IPS DF 6.9 (cell line): ENCODE data around the gene PTPRC.

Experiments used
- DNase-seq: peaks from one replicate; pipeline ENCODE4 v3.0.0-alpha.2; 2013; ENCODE audit warnings: low read depth, low spot score
- H3K27ac ChIP-seq: one replicate; pipeline ENCODE4 v1.5.1; 2013; ENCODE audit warnings: low read length, control low read depth
- H3K27me3 ChIP-seq: 2 replicates; pipeline ENCODE4 v1.6.1; 2013; ENCODE audit warnings: mild to moderate bottlenecking, low read length; ENCODE audit not compliant: control insufficient read depth, insufficient read depth
- H3K36me3 ChIP-seq: 2 replicates; pipeline ENCODE4 v1.6.1; 2013; ENCODE audit warnings: low read length; ENCODE audit not compliant: control insufficient read depth, insufficient read depth
- H3K4me1 ChIP-seq: 2 replicates; pipeline ENCODE4 v1.6.1; 2013; ENCODE audit warnings: low read length; ENCODE audit not compliant: control insufficient read depth, insufficient read depth
- H3K4me3 ChIP-seq: 2 replicates; pipeline ENCODE4 v1.5.1; 2013; ENCODE audit warnings: mild to moderate bottlenecking, low read length
- H3K9me3 ChIP-seq: 2 replicates; pipeline ENCODE4 v1.6.1; 2013; ENCODE audit warnings: low read length, inconsistent platforms; ENCODE audit not compliant: control insufficient read depth, insufficient read depth
- WGBS: extraction: QIAGEN DNeasy Blood & Tissue Kit; methylation state at CpG from one replicate; pipeline ENCODE4 v1.1.7; 2013; ENCODE audit warnings: mixed read lengths, missing lambda C conversion rate; ENCODE audit not compliant: insufficient read length, insufficient coverage; 5-methylcytosine and 5-hydroxymethylcytosine counted together

PTPRC gene

DNA sequence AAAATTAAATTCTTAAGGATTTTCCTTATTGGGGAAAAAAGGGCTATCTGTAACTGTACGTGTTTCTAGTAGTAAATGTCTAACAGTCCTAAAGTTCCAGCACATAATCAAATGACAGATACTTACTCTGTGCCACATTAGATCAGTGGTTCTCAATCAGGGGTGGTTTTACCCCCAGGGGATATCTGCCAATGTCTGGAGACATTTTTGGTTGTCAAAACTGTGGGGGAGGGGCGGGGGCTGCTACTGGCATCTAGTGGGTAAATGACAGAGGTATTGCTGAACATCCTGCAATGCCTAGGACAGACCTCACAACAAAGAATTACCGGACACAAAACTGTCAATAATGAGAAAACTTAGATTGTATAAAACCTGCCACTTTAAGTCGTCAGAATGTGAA lies 33.4 kb upstream of the PTPRC start:
- Histone ChIP-seq H3K36me3 (no peaks in the 10 kb centered on the region), H3K4me1 (no peaks in the 10 kb centered on the region; the same call in 1 of the 2 replicates), H3K4me3 (no peak overlapping the region), H3K9me3 (no peaks in the 10 kb centered on the region), H3K27ac (no peak overlapping the region), H3K27me3 (no peaks in the 10 kb centered on the region)
- no peak for DNase-seq
- WGBS: no CpG with 5 or more reads among the region's 4 CpGs

DNA sequence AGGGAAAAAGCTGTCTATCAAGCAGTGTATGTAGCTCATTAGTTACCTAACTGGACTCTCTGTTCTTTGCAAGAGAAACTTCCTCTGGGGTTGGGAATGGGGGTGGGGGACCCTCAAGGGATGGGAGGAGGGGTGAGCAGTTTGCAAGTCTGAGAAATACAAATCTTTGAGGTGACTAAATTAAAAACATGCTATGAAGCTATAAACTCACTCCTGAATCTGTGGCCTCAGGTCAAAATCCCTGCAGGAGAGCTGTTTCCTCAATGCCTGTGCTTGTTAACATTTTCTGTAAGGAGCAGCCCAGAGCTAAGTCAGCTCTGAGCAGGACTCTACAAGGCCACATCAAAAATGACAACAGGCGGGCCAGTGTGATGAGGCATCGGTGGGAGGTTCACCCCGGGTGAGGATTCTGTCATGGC lies 32.8 kb upstream of the PTPRC start:
- no CpG with 5 or more reads among the region's 3 CpGs for WGBS
- no peak overlapping the region for H3K27ac ChIP-seq
- no peaks in the 10 kb centered on the region for H3K36me3 ChIP-seq
- H3K4me3 ChIP-seq: no peak overlapping the region
- H3K9me3 ChIP-seq: no peaks in the 10 kb centered on the region
- no peak for DNase-seq
- H3K4me1 ChIP-seq: no peaks in the 10 kb centered on the region; the same call in 1 of the 2 replicates
- H3K27me3 ChIP-seq: no peaks in the 10 kb centered on the region

DNA sequence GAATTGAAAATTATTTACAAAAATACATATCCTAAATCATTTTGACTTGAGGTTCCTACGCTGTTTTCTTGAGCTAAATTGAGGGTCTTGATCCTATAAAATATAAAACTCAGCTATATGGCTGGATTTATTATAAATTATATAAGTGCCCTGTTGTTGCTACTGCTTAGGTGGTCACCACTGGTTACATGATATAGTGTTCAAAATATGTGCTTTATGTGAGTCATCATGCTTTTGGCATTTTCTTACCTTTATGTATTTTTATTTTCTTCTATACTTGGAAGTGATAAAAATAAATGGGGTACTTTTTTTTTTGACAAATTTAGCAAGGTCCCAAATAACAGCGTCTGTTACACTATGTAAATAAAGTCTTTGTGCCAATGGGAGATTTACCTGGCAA lies 31.1 kb upstream of the PTPRC start:
- Histone ChIP-seq H3K27me3 (no peaks in the 10 kb centered on the region), H3K36me3 (no peaks in the 10 kb centered on the region), H3K4me3 (no peak overlapping the region), H3K27ac (no peak overlapping the region), H3K9me3 (no peaks in the 10 kb centered on the region), H3K4me1 (no peaks in the 10 kb centered on the region; the same call in 1 of the 2 replicates)
- no CpG with 5 or more reads among the region's 2 CpGs for WGBS
- DNase-seq: no peak

DNA sequence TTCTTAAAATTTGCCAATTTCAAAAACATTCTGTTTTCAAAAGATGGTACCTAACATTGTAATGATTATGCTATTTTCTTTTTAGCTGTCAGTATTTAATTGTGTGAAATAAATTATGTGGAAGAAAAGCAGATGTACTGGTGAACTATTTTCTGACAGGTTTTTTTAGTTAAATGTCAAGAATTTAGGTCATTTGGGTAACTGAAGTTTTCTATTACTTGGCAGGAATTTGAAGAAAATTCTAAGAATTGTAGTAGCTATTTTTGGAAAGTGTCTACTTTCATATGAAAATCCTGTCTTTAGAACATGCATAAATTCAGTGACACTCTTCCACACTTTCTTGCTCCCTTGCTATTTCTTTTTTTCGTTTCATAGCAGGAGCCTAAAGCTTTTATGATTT lies 28.5 kb upstream of the PTPRC start:
- Histone ChIP-seq H3K4me1 (no peaks in the 10 kb centered on the region; the same call in 1 of the 2 replicates), H3K36me3 (no peaks in the 10 kb centered on the region), H3K27ac (no peak overlapping the region), H3K9me3 (no peaks in the 10 kb centered on the region), H3K4me3 (no peak overlapping the region), H3K27me3 (no peaks in the 10 kb centered on the region)
- no peak for DNase-seq
- WGBS: no CpG with 5 or more reads among the region's 1 CpG

DNA sequence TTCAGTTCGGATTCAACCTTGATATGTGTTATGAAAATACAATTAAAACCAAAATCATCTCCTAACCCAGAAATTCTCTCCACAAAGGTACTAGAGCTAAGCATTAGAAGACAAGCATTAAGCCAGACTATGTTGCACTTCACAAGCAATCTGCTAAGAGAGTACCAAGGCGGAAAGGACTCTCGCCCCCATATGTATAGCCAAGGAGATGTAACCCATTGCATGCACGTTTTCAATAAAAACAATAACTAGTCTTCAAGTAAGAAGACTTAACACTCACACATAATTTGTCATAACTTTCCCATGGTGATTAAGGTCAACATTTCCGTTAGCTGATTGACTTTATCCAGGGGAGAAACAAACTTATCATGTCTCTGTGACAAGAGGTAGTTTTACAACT lies 27.6 kb upstream of the PTPRC start:
- H3K4me3 ChIP-seq: no peak overlapping the region
- H3K27ac ChIP-seq: no peak overlapping the region
- WGBS: no CpG with 5 or more reads among the region's 5 CpGs

DNA sequence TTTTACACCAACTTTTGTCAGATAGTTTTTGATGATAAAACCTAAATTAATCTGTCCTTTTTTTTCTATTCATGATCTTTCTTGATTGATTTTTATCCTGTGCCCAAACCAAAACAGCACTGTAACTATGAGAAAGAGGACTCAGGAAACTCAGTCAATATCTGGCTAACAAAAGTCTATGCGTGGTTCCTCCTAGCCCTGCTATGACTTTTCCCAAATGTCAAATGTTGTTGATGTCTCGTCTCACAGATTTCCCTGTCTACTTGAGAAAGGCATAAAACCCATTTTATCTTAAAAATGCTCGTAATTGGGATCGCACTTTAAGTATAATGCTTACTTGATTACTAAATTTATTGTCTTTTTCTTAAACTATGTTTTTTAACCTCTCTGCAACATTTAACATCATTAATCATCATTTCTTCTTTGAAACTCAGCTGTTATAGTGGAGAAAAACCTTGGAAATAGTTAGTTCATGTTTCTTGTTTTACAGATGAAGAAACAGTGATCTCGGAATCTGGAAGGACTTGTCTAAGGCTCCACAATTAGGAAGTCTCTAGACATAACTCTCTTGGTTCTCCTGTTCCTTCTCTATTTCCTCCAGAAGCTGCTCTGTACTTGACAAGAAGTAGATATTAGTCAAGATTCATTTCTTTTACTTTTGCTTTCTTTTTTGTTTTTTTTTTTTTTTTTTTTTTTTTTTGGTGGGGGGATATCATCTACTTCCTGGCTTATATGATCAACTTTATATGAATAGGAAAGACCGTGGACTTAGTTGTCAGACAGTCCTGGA lies 26.2 kb upstream of the PTPRC start:
- no peaks in the 10 kb centered on the region for H3K27me3 ChIP-seq
- H3K4me1 ChIP-seq: no peaks in the 10 kb centered on the region
- no CpG with 5 or more reads among the region's 6 CpGs for WGBS
- H3K4me3 ChIP-seq: no peak overlapping the region
- no peak overlapping the region for H3K27ac ChIP-seq
- no peaks in the 10 kb centered on the region for H3K36me3 ChIP-seq
- H3K9me3 ChIP-seq: no peaks in the 10 kb centered on the region
- DNase-seq: no peak

More for the DNA sequence above, 27.6 kb upstream of the PTPRC start:
- Histone ChIP-seq H3K27me3 (no peaks in the 10 kb centered on the region), H3K9me3 (no peaks in the 10 kb centered on the region), H3K4me1 (no peaks in the 10 kb centered on the region; the same call in 1 of the 2 replicates), H3K36me3 (no peaks in the 10 kb centered on the region)
- no peak for DNase-seq

DNA sequence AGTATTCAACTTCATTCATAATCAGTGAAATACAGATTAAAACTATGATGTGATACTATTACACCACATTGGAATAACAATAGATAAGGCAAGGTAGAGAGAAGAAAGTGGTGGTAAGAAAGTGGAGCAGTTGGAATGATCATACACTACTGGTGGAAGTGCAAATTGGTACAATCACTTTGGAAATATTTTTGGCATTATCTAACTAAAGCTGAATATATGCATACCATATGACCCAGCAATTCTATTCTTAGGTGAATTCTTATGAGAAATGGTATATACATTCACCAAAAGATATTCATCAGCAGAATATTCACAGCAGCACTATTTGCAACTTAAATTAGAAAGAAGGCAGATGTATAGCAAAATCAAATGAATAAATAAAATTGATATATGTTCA lies 21.4 kb upstream of the PTPRC start:
- Histone ChIP-seq H3K27ac (no peak overlapping the region), H3K9me3 (no peaks in the 10 kb centered on the region), H3K4me1 (no peaks in the 10 kb centered on the region), H3K36me3 (no peaks in the 10 kb centered on the region), H3K27me3 (no peaks in the 10 kb centered on the region), H3K4me3 (no peak overlapping the region)
- DNase-seq: no peak

DNA sequence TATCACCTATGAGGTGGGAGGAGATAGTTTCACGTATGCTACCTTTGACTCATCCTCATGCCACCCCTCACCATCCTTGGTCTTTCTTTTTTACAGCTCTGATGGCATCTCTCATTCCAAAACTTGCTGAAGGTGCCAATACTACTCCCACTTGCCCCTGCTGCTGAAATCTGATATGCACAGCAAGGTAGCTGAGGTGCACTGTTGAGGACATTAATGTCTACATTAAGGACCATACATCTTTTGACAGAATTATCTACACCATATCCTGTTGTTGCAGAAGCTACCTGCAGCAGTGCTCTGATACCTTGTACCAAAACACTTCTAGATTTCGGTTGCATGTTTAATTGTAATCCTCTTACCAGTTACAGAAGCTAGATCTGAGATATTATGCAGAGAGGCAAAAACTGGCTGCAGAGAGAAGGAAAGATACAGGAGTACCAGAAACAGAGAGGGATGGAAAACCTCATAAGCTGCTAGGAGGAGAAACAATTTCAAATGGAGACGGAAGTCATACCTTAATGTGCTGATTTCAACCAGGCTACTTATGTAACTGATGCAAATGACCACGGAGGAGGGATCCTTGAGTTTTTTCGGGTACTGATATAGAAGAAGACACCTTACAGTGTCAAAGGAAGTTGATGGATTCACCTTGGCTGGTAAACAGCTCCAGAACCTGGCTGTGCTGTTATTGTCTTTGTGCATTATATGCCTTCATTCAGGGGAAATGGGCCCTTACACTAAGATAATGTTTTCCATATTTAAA lies 19.3 kb upstream of the PTPRC start:
- Histone ChIP-seq H3K9me3 (no peaks in the 10 kb centered on the region), H3K27ac (no peak overlapping the region), H3K27me3 (no peaks in the 10 kb centered on the region), H3K4me1 (no peaks in the 10 kb centered on the region), H3K36me3 (no peaks in the 10 kb centered on the region), H3K4me3 (no peak overlapping the region)
- DNase-seq: no peak
- no CpG with 5 or more reads among the region's 5 CpGs for WGBS

DNA sequence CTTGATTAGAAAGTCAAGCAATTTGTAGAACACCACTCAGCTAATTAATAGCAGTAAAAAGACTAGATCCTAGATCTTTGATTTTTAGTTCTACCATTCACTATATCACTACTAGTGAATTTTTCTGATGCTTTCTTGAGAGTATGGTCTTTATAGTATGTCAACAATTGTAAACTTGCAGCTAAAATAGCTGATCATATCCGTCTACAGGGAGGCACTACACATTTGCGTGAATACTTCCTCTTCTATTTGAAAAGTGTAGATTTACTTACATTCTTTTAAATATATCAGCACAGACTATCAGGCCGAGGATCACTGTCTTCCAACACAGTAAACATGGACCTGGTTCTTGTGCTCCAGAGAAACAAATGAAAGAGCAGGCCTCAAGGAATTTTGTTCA lies 18.6 kb upstream of the PTPRC start:
- H3K4me3 ChIP-seq: no peak overlapping the region

DNA sequence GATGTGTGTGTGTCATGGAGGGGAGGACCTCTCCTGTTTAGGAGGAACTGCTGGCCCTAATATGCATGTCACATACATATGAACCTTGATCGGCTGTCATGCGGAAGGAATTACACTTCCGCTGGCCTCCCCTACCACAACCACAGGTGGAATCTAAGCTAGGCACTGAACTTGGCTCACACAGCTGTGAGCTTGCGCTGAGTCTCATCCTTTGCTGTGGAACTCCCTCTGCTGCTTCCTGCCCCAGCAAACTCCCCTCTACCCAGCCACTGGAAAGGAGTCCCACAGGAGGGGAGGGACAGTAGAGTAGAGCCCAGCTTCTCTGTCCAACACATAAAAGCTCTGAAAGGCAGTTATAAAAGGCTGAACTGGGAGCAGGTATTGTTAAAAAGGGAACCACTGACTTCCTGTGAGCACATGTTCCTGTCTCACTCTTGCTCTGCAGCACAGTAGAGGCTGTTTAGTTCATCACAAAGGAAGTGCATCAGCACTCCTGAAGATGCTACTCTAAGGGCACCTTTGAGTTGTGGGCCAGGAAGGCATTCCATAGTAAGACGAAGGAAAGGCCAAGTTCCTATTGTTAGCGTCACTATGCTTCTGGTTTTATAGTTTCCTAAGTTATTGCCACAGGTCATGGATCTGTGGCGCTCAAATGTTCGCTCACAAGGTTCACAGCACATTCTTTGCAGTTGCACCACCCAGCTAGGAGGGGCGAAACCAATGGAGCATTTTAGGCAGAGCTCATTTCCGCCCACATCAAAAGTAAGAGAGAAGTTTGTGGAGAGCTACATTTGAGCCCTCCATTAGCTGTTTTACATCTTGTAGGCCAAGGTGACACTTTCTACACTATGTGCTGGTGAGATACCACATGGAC lies 17.7 kb upstream of the PTPRC start:
- Histone ChIP-seq H3K4me3 (no peak overlapping the region), H3K9me3 (no peaks in the 10 kb centered on the region), H3K36me3 (no peaks in the 10 kb centered on the region), H3K27me3 (no peaks in the 10 kb centered on the region), H3K4me1 (no peaks in the 10 kb centered on the region), H3K27ac (no peak overlapping the region)
- no CpG with 5 or more reads among the region's 10 CpGs for WGBS
- DNase-seq: no peak

More for the DNA sequence above, 18.6 kb upstream of the PTPRC start:
- H3K27me3 ChIP-seq: no peaks in the 10 kb centered on the region
- no CpG with 5 or more reads among the region's 3 CpGs for WGBS
- no peaks in the 10 kb centered on the region for H3K9me3 ChIP-seq
- no peaks in the 10 kb centered on the region for H3K4me1 ChIP-seq
- DNase-seq: no peak
- no peak overlapping the region for H3K27ac ChIP-seq
- H3K36me3 ChIP-seq: no peaks in the 10 kb centered on the region
